DND-41 (cell line): ENCODE measurements around the gene PI16.

Experiments used
- EZH2 ChIP-seq: IDR thresholded peaks from 3 replicates; pipeline ENCODE4 v1.6.1; 2012; ENCODE audit warnings: borderline replicate concordance, low read depth, mild to moderate bottlenecking, moderate library complexity, low read length, inconsistent platforms; ENCODE audit not compliant: severe bottlenecking
- TF ChIP-seq, protein P1 (sequence below): IDR thresholded peaks from 2 replicates; pipeline ENCODE4 v1.5.1; 2012; ENCODE audit warnings: borderline replicate concordance, low read length, moderate library complexity, mild to moderate bottlenecking; ENCODE audit not compliant: poor library complexity, severe bottlenecking; ENCODE audit errors: extremely low read depth

DNA sequence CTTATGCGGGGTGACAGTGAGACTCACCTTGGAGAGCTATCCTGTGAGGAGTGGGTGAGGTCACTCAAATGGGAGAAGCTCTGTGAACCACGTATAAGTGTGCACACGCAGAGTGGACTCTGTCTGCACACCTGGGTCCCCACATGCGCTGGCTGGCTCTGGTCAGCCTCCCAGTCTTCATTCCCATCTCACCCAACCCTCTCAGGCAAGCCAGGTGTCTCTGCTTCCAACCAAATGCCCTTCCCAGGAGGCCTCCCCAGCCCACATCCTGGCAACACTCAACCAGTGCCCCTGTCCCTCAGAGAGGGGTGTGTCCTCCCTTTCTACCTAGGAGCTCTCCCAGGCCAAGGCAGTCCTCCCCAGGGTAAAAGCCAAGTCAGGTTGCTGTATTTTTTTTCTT, 8.0 kb upstream of the PI16 start:
- TF ChIP-seq, protein P1, sequence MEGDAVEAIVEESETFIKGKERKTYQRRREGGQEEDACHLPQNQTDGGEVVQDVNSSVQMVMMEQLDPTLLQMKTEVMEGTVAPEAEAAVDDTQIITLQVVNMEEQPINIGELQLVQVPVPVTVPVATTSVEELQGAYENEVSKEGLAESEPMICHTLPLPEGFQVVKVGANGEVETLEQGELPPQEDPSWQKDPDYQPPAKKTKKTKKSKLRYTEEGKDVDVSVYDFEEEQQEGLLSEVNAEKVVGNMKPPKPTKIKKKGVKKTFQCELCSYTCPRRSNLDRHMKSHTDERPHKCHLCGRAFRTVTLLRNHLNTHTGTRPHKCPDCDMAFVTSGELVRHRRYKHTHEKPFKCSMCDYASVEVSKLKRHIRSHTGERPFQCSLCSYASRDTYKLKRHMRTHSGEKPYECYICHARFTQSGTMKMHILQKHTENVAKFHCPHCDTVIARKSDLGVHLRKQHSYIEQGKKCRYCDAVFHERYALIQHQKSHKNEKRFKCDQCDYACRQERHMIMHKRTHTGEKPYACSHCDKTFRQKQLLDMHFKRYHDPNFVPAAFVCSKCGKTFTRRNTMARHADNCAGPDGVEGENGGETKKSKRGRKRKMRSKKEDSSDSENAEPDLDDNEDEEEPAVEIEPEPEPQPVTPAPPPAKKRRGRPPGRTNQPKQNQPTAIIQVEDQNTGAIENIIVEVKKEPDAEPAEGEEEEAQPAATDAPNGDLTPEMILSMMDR: no peak
- TF ChIP-seq EZH2: no peak
